SK-N-SH treated with all-trans-retinoic acid at 6 μM for 48 hours (cell line): ENCODE results near the gene FAM53A.
A peak's percentile ranks its signal among the peaks of the same experiment; 100 is the strongest.

ENCODE experiments used
- ATAC-seq: fragments of 200-7000 bp; cut with Tn5 transposase; 3 replicates; pipeline ENCODE4 v1.9.1; 2020; ENCODE audit warnings: mild to moderate bottlenecking, moderate library complexity
- BACH2 ChIP-seq: fragments of 250-450 bp; sonication (Bioruptor Pico); IDR thresholded peaks from 2 replicates; pipeline ENCODE4 v1.9.0; 2021; ENCODE audit warnings: mild to moderate bottlenecking, borderline replicate concordance
- CSDC2 ChIP-seq: fragments of 250-450 bp; sonication (Bioruptor Pico); IDR thresholded peaks from 2 replicates; pipeline ENCODE4 v1.5.0; 2020; ENCODE audit warnings: mild to moderate bottlenecking, moderate library complexity
- CSRNP3 ChIP-seq: fragments of 250-450 bp; sonication (Bioruptor Pico); IDR thresholded peaks from 2 replicates; pipeline ENCODE4 v1.5.1; 2021; ENCODE audit warnings: mild to moderate bottlenecking, moderate library complexity
- ESRRG ChIP-seq: fragments of 250-450 bp; sonication (Bioruptor Pico); IDR thresholded peaks from 2 replicates; pipeline ENCODE4 v1.6.1; 2021; ENCODE audit warnings: mild to moderate bottlenecking
- GLIS3 ChIP-seq: fragments of 250-450 bp; sonication (Bioruptor Pico); IDR thresholded peaks from 2 replicates; pipeline ENCODE4 v1.5.0; 2020; ENCODE audit warnings: mild to moderate bottlenecking, moderate library complexity
- ISL1 ChIP-seq: fragments of 250-450 bp; sonication (Bioruptor Pico); IDR thresholded peaks from 2 replicates; pipeline ENCODE4 v2.1.2; 2022; ENCODE audit warnings: mild to moderate bottlenecking, moderate library complexity
- OSR1 ChIP-seq: fragments of 250-450 bp; sonication (Bioruptor Pico); IDR thresholded peaks from 2 replicates; pipeline ENCODE4 v1.8.0; 2022; ENCODE audit warnings: moderate library complexity, mild to moderate bottlenecking, inconsistent platforms
- POU6F1 ChIP-seq: fragments of 250-450 bp; sonication (Bioruptor Pico); IDR thresholded peaks from 2 replicates; pipeline ENCODE4 v1.8.0; 2021; ENCODE audit warnings: low read depth, mild to moderate bottlenecking, moderate library complexity, borderline replicate concordance
- PPARA ChIP-seq: fragments of 250-450 bp; sonication (Bioruptor Pico); IDR thresholded peaks from 2 replicates; pipeline ENCODE4 v1.5.0; 2020; ENCODE audit warnings: mild to moderate bottlenecking, borderline replicate concordance
- RARB ChIP-seq: fragments of 250-450 bp; sonication (Bioruptor Pico); IDR thresholded peaks from 2 replicates; pipeline ENCODE4 v1.8.0; 2021; ENCODE audit warnings: mild to moderate bottlenecking, moderate library complexity
- SNAI2 ChIP-seq: fragments of 250-450 bp; sonication (Bioruptor Pico); IDR thresholded peaks from 2 replicates; pipeline ENCODE4 v1.5.0; 2020; ENCODE audit warnings: mild to moderate bottlenecking, moderate library complexity
- TOX ChIP-seq: fragments of 250-450 bp; sonication (Bioruptor Pico); IDR thresholded peaks from 2 replicates; pipeline ENCODE4 v1.8.0; 2021; ENCODE audit warnings: mild to moderate bottlenecking, moderate library complexity, borderline replicate concordance
- ZC3H10 ChIP-seq: fragments of 250-450 bp; sonication (Bioruptor Pico); IDR thresholded peaks from 2 replicates; pipeline ENCODE4 v1.5.1; 2021; ENCODE audit warnings: mild to moderate bottlenecking, moderate library complexity
- ZFP3 ChIP-seq: fragments of 250-450 bp; sonication (Bioruptor Pico); IDR thresholded peaks from 2 replicates; pipeline ENCODE4 v1.5.0; 2020; ENCODE audit warnings: mild to moderate bottlenecking, moderate library complexity
- ZNF565 ChIP-seq: fragments of 450-650 bp; formaldehyde crosslinking; conservative IDR thresholded peaks from 2 replicates; pipeline ENCODE4 v1.5.0; 2020; ENCODE audit warnings: low read depth, mild to moderate bottlenecking, moderate library complexity
- ZNF8 ChIP-seq: fragments of 450-650 bp; formaldehyde crosslinking; IDR thresholded peaks from 2 replicates; pipeline ENCODE4 v1.5.0; 2020; ENCODE audit warnings: mild to moderate bottlenecking, moderate library complexity
- TF ChIP-seq, protein P1 (sequence below): fragments of 250-450 bp; sonication (Bioruptor Pico); IDR thresholded peaks from 2 replicates; pipeline ENCODE4 v1.8.0; 2020; ENCODE audit warnings: mild to moderate bottlenecking, moderate library complexity, borderline replicate concordance
- TF ChIP-seq, protein P2 (sequence below): fragments of 250-450 bp; sonication (Bioruptor Pico); IDR thresholded peaks from 2 replicates; pipeline ENCODE4 v1.5.1; 2020; ENCODE audit warnings: low read depth, mild to moderate bottlenecking, moderate library complexity

The FAM53A gene

GRCh38 chr4:1592068-1592708, 91.9 kb downstream of the FAM53A start:
- TF ChIP-seq RARB, result no peak
- TF ChIP-seq, protein P1, sequence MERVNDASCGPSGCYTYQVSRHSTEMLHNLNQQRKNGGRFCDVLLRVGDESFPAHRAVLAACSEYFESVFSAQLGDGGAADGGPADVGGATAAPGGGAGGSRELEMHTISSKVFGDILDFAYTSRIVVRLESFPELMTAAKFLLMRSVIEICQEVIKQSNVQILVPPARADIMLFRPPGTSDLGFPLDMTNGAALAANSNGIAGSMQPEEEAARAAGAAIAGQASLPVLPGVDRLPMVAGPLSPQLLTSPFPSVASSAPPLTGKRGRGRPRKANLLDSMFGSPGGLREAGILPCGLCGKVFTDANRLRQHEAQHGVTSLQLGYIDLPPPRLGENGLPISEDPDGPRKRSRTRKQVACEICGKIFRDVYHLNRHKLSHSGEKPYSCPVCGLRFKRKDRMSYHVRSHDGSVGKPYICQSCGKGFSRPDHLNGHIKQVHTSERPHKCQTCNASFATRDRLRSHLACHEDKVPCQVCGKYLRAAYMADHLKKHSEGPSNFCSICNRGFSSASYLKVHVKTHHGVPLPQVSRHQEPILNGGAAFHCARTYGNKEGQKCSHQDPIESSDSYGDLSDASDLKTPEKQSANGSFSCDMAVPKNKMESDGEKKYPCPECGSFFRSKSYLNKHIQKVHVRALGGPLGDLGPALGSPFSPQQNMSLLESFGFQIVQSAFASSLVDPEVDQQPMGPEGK (CRISPR knock-in tag), result no peak
- no peak for TF ChIP-seq ZNF565 (CRISPR knock-in tag)
- TF ChIP-seq CSRNP3 (CRISPR knock-in tag), result no peak
- peak; percentile 18; the same call in 1 of the 3 replicates for ATAC-seq

DNA sequence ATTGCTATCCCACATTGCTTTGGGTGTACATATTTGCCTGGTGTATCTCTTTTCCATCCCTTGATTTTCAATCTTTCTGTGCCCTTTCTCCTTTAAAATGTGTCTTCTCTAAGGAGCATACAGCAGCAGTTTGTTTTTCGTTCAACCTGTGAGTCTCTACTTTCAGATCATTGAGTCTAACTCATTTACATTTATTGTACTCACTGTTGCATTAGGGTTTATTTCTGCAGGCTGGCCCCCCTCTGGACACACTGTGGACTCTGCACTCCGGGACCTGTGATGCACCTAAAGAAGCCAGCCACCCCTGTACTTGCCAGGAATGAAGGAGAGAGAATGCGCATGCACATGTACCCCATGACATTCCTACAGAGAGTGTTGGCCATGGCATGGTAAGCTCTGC, 93.0 kb downstream of the FAM53A start:
- no peak for ATAC-seq
- TF ChIP-seq ZFP3, result no peak

- TF ChIP-seq BACH2, result no peak
- TF ChIP-seq POU6F1 (CRISPR knock-in tag), result no peak
- TF ChIP-seq CSRNP3 (CRISPR knock-in tag), result no peak
- TF ChIP-seq ISL1 (CRISPR knock-in tag), result no peak
- TF ChIP-seq SNAI2, result no peak
- TF ChIP-seq ZFP3, result no peak
- no peak for TF ChIP-seq RARB
- no peak for TF ChIP-seq ZC3H10 (CRISPR knock-in tag)
- no peak for TF ChIP-seq ZNF565 (CRISPR knock-in tag)
- no peak for TF ChIP-seq PPARA
- no peak for TF ChIP-seq TOX (CRISPR knock-in tag)
- TF ChIP-seq ESRRG, result no peak
- TF ChIP-seq, protein P1 (CRISPR knock-in tag), result no peak
- no peak for TF ChIP-seq ZNF8 (CRISPR knock-in tag)
- TF ChIP-seq GLIS3 (CRISPR knock-in tag), result no peak
- TF ChIP-seq OSR1 (CRISPR knock-in tag), result no peak
- no peak for TF ChIP-seq CSDC2 (CRISPR knock-in tag)
- TF ChIP-seq, protein P2, sequence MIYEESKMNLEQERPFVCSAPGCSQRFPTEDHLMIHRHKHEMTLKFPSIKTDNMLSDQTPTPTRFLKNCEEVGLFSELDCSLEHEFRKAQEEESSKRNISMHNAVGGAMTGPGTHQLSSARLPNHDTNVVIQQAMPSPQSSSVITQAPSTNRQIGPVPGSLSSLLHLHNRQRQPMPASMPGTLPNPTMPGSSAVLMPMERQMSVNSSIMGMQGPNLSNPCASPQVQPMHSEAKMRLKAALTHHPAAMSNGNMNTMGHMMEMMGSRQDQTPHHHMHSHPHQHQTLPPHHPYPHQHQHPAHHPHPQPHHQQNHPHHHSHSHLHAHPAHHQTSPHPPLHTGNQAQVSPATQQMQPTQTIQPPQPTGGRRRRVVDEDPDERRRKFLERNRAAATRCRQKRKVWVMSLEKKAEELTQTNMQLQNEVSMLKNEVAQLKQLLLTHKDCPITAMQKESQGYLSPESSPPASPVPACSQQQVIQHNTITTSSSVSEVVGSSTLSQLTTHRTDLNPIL (CRISPR knock-in tag), result no peak
Measured at GRCh38 chr4:1590244-1590643, 93.9 kb downstream of the FAM53A start.

More at GRCh38 chr4:1590244-1590643, 93.9 kb downstream of the FAM53A start:
- ATAC-seq, result no peak
